ENCODE results near the gene KIAA1671.

Gene KIAA1671

DNA sequence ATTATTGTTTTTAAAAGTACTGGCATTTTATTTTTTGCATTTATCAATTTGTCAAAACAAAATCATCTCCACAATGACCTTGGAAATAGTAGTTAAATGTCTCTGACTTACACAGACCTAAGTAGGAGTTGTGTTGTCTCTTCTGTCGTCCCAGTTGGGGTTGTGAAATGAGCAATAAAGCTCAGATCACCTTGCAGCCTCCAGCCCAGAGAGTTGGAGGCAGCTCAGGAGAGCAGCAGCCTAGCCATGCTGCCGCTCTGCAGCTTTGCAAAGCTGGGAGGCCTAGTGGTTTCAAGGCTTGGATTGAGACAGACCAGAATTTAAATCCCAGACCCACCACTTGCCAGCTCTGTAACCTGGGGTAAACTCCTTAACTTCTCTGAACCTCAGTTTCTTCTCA lies 181.9 kb downstream of the KIAA1671 start:
- no peaks in the 10 kb centered on the region for H4K20me1 ChIP-seq (ENCODE audit: low read depth, low read length)
- no peak overlapping the region for H2AFZ ChIP-seq (ENCODE audit: low read depth, low read length, severe bottlenecking)
- H3F3A ChIP-seq (ENCODE audit: insufficient read depth) = no peaks in the 10 kb centered on the region
- no peaks in the 10 kb centered on the region for H3K36me3 ChIP-seq (ENCODE audit: low read length)
- H3K79me2 ChIP-seq (ENCODE audit: insufficient read depth, low read length) = no peaks in the 10 kb centered on the region
- TF ChIP-seq, protein P1, sequence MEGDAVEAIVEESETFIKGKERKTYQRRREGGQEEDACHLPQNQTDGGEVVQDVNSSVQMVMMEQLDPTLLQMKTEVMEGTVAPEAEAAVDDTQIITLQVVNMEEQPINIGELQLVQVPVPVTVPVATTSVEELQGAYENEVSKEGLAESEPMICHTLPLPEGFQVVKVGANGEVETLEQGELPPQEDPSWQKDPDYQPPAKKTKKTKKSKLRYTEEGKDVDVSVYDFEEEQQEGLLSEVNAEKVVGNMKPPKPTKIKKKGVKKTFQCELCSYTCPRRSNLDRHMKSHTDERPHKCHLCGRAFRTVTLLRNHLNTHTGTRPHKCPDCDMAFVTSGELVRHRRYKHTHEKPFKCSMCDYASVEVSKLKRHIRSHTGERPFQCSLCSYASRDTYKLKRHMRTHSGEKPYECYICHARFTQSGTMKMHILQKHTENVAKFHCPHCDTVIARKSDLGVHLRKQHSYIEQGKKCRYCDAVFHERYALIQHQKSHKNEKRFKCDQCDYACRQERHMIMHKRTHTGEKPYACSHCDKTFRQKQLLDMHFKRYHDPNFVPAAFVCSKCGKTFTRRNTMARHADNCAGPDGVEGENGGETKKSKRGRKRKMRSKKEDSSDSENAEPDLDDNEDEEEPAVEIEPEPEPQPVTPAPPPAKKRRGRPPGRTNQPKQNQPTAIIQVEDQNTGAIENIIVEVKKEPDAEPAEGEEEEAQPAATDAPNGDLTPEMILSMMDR (IDR thresholded peaks at IDR 0.05; ENCODE audit: insufficient read depth, low read length, poor library complexity, severe bottlenecking) = no peak
- H3K27ac ChIP-seq (ENCODE audit: low read depth, low read length) = no peak overlapping the region
- no peak overlapping the region for H3K9ac ChIP-seq (ENCODE audit: low read length)
- H3K9me3 ChIP-seq (ENCODE audit: insufficient read depth, low read length) = no peaks in the 10 kb centered on the region
- H3K27me3 ChIP-seq (ENCODE audit: low read length) = no peaks in the 10 kb centered on the region
- no peaks in the 10 kb centered on the region for H3K9me2 ChIP-seq (replicated peaks; ENCODE audit: insufficient read depth, low read length)
- H3K4me3 ChIP-seq (ENCODE audit: insufficient read depth, low read length, poor library complexity, severe bottlenecking) = no peak overlapping the region
- H3K4me2 ChIP-seq (ENCODE audit: low read depth, low read length, poor library complexity, severe bottlenecking) = no peak overlapping the region

DNA sequence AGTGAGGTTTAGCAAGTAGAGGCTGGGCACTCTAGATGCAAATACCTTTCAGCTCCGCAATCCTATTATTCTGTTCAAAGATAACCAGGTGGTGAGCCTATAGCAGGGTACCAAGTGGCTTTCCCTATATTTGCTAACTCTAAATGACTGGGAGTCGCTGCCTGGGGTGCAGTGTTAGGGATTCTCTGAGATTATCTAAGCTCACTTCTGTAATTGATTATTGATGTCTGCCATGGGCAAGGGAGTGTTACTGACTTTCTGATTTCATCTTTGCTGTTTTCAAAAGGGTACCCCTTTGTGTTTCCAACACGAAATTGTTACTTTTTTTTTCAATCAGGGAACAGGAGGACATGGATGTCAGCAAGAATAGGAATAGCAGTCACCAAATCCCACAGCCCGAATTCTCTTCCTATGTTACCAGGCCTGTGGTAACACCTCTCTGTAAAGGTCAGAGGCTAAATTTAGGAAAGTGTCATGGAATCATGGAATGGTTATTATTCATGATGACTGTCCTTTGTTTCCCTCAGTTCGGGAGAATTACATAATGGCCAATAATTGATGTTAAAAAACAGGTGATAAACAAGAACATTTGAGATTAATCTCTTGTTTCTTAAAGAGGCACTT lies 184.5 kb downstream of the KIAA1671 start:
- no peaks in the 10 kb centered on the region for H3K79me2 ChIP-seq (ENCODE audit: insufficient read depth, low read length)
- H3F3A ChIP-seq (ENCODE audit: insufficient read depth) = no peaks in the 10 kb centered on the region
- no peaks in the 10 kb centered on the region for H3K9me3 ChIP-seq (ENCODE audit: insufficient read depth, low read length)
- H3K27me3 ChIP-seq (ENCODE audit: low read length) = no peaks in the 10 kb centered on the region
- no peak overlapping the region for H3K9ac ChIP-seq (ENCODE audit: low read length)
- no peak overlapping the region for H3K4me3 ChIP-seq (ENCODE audit: insufficient read depth, low read length, poor library complexity, severe bottlenecking)
- H3K4me2 ChIP-seq (ENCODE audit: low read depth, low read length, poor library complexity, severe bottlenecking) = no peak overlapping the region
- no peaks in the 10 kb centered on the region for H3K36me3 ChIP-seq (ENCODE audit: low read length)
- no peak overlapping the region for H2AFZ ChIP-seq (ENCODE audit: low read depth, low read length, severe bottlenecking)
- H3K9me2 ChIP-seq (replicated peaks; ENCODE audit: insufficient read depth, low read length) = no peaks in the 10 kb centered on the region
- no peak overlapping the region for H3K27ac ChIP-seq (ENCODE audit: low read depth, low read length)
- H4K20me1 ChIP-seq (ENCODE audit: low read depth, low read length) = no peaks in the 10 kb centered on the region
- TF ChIP-seq EZH2phosphoT487 (conservative IDR thresholded peaks at IDR 0.05; ENCODE audit: low read length) = no peak
- TF ChIP-seq, protein P1 (IDR thresholded peaks at IDR 0.05; ENCODE audit: insufficient read depth, low read length, poor library complexity, severe bottlenecking) = no peak

DNA sequence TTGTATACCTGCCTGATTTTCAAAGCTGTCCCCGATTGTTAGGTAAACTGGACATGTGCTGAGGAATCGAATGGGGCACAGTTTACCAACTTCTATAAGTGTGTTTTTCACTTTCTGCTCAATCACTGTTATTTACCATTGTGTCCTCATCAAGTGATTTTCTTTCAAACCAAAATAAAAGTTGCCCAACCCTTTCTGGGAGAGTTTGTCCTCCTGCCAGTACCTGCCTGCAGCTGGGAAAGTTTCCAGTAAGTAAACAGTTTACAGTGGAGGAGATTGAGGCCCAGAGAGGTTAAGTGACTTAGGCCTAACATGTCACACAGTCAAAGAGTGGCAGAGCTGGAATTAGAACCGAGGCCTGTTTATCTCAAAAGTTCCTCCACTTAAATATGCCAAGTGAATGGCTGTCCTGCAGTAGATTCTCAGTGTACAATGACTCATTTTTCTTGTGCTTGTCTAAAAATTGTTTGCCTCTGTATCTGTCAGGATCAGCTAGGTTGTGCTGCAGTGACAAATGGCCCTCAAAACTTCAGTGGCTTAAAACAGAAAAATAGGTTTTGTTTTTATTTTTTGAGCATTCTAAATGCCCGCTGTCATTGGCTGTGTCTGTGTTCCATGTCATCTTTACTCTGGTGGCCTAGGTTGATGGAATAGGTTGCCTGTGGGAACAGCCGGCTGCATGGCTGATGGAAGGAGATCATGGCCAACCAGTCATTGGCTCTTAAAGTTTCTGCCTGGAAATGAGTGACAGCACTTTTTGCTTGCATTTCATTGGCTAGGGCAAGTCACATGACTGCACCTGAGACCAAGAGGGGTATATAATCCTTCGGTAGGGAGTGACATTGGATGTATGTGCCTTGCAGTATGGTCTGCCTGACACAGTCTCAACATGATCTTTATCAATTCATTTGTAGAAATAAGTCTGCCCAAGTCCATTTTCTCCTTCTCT lies 185.3 kb downstream of the KIAA1671 start:
- H3K9me3 ChIP-seq (ENCODE audit: insufficient read depth, low read length) = no peaks in the 10 kb centered on the region
- no peak overlapping the region for H3K4me3 ChIP-seq (ENCODE audit: insufficient read depth, low read length, poor library complexity, severe bottlenecking)
- H3K27ac ChIP-seq (ENCODE audit: low read depth, low read length) = no peak overlapping the region
- H2AFZ ChIP-seq (ENCODE audit: low read depth, low read length, severe bottlenecking) = no peak overlapping the region
- H3K36me3 ChIP-seq (ENCODE audit: low read length) = no peaks in the 10 kb centered on the region
- no peaks in the 10 kb centered on the region for H3K79me2 ChIP-seq (ENCODE audit: insufficient read depth, low read length)
- H3K27me3 ChIP-seq (ENCODE audit: low read length) = no peaks in the 10 kb centered on the region
- no peak for TF ChIP-seq EZH2phosphoT487 (conservative IDR thresholded peaks at IDR 0.05; ENCODE audit: low read length)
- TF ChIP-seq, protein P1 (IDR thresholded peaks at IDR 0.05; ENCODE audit: insufficient read depth, low read length, poor library complexity, severe bottlenecking) = no peak
- H3K9me2 ChIP-seq (replicated peaks; ENCODE audit: insufficient read depth, low read length) = no peaks in the 10 kb centered on the region
- no peak overlapping the region for H3K4me2 ChIP-seq (ENCODE audit: low read depth, low read length, poor library complexity, severe bottlenecking)
- H3K9ac ChIP-seq (ENCODE audit: low read length) = no peak overlapping the region
- H3F3A ChIP-seq (ENCODE audit: insufficient read depth) = no peaks in the 10 kb centered on the region
- H4K20me1 ChIP-seq (ENCODE audit: low read depth, low read length) = no peaks in the 10 kb centered on the region

Data from SU-DHL-6 (cell line).